Endometrial microvascular endothelial cells (primary cell): Measurements from ENCODE around the gene FHIP2A. TPM values are rescaled to one million over a fixed set of nuclear protein-coding genes. Genes with fewer than 3 reads are reported as not detected.

Source experiments
- in situ Hi-C: cut with HindIII; loops from 2 replicates; pipeline ENCODE4 v1.10.0; 2017; ENCODE audit warnings: low sequenced_read_pairs, low pct_unique_long_range_greater_than_20kb; ENCODE audit errors: inconsistent ontology term
- total RNA-seq: library from RNA; depleted of rRNA; stranded (reverse); fragments of >200 nt; gene quantifications from one replicate; pipeline ENCODE4 v1.2.3, GENCODE V29; 2015; ENCODE audit errors: inconsistent ontology term

Gene FHIP2A
- 16.3 TPM for total RNA-seq

DNA sequence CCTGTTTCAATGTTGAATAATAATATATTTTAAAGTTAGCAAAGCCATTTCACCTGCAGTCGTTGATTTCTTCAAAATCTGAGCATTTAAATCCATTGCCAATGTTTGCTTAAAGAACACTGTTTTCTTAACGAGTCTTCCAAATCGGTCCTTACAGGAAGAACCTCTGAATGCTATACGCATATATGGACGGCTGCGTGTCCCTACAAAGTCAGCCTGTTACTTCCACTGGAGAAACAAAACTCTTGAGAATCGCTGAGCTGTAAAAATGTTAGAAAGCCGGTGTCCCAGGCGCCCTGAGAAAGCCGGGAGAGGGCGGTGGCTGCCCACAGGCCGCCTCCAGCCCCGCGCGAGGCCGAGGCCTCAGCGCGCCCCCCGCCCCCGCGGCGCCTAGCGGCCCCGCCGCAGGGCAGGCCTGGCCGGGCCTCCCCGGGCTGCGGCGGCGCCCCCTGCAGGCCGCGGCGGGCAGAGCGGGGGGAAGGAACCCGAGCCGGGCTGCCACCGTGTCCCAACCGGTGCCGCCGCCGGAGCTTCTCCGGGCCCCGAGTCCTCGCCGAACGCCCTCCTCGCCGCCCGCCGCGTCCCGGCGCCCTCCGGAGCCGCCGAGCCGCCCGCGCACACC, at the start of gene FHIP2A:
FHIP2A (plus strand) TSS at position 488 of the 622 bp plus-strand sequence. CDS start 299 bp downstream, outside the sequence.
- in situ Hi-C loops: no loop called here

DNA sequence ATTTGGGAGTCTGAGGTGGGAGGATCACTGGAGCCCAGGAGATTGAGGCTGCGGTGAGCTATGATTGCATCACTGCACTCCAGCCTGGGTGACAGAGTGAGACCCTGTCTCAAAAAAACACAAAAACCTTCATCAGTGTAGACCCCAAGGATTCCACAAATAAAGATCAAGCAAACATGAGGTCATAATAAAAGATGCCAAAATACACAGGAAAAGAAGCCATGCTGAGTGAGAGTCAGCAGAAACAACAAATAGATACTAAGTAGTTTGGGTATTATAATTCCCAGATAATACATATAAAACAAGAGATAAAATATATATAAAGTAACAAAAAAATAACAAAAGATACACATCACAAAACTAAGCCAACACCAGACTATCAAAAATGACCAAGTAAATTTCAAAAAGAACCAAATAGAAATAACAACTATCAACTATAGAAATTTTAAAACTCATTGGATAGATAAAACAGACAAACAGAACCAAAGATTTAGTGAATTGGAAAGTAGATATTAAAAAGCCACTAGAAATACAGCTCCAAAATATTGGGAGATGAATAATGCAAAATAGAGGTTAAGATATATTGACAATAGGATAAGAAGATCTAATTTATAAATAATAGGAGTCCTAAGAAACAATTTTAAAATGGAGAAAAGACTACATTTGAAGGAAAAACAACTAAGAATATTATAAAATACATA, 48.9 kb upstream of the FHIP2A start:
- in situ Hi-C loops: no loop called here

DNA sequence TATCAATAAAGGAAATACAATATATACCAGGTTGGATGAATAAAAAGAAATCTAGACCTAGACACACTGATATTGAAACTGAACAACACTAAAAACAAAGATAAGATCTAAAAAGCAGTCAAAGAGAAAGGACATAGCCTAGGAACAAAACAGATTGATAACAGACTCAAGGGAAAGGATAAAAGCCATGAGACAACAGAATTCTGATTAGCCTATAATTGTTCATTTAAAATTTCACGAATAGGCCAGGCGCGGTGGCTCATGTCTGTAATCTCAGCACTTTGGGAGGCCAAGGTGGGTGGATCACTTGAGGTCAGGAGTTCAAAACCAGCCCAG, 48.4 kb upstream of the FHIP2A start:
- in situ Hi-C loops: no loop called here

DNA sequence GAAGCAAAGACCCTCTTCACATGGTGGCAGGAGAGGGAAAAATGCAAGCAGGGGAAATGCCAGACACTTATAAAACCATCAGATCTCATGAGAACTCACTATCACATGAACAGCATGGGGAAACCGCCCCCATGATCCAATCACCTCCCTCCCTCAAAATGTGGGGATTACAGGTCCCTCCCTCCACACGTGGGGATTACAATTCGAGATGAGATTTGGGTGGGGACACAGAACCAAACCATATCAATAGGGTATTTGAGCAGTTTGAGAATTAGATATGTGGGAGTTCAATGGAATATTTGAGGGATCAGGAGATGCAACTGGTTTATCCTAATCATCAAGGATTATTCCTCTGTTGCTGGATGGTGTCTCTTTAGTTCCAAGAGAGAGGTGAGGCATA, 46.5 kb upstream of the FHIP2A start:
- in situ Hi-C loops: loop anchor here (25.0 kb wide), 1 partner anchor 213 kb away; no protein-coding TSS in a partner anchor

DNA sequence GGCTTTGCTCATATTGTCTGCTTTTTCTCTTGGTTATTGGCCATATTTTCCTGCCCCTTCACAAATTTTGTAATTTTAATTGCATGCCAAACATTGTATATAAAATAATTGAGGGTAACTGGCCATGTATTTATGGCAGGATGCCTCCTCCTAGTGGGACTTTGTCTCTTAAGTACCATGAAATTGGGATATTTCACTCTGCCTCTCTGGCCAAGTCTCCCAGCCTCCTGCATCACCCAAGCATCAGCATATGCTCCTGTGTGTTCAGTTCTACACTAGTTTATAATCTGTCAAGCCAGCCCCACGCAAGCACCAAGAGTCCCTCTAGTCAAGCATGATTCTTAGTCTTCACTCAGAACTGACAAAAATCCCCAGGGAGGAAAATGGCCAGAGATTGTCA, 44.2 kb upstream of the FHIP2A start:
- in situ Hi-C loops: loop anchor here (25.0 kb wide), 1 partner anchor 215 kb away; no protein-coding TSS in a partner anchor

- in situ Hi-C loops: loop anchor here (25.0 kb wide), 1 partner anchor 218 kb away; no protein-coding TSS in a partner anchor
Measured at GRCh38 chr10:114779803-114780576, 41.6 kb upstream of the FHIP2A start.

- in situ Hi-C loops: loop anchor here (25.0 kb wide), 1 partner anchor 218 kb away; no protein-coding TSS in a partner anchor
Measured at GRCh38 chr10:114780577-114781184, 40.9 kb upstream of the FHIP2A start.

GRCh38 chr10:114782666-114783065, 38.9 kb upstream of the FHIP2A start:
- in situ Hi-C loops: loop anchor here (25.0 kb wide), 1 partner anchor 220 kb away; no protein-coding TSS in a partner anchor

GRCh38 chr10:114783686-114784085, 37.9 kb upstream of the FHIP2A start:
- in situ Hi-C loops: loop anchor here (25.0 kb wide), 1 partner anchor 221 kb away; no protein-coding TSS in a partner anchor

GRCh38 chr10:114786492-114786891, 35.1 kb upstream of the FHIP2A start:
- in situ Hi-C loops: loop anchor here (25.0 kb wide), 1 partner anchor 224 kb away; no protein-coding TSS in a partner anchor

GRCh38 chr10:114787131-114787530, 34.4 kb upstream of the FHIP2A start:
- in situ Hi-C loops: loop anchor here (25.0 kb wide), 1 partner anchor 225 kb away; no protein-coding TSS in a partner anchor

DNA sequence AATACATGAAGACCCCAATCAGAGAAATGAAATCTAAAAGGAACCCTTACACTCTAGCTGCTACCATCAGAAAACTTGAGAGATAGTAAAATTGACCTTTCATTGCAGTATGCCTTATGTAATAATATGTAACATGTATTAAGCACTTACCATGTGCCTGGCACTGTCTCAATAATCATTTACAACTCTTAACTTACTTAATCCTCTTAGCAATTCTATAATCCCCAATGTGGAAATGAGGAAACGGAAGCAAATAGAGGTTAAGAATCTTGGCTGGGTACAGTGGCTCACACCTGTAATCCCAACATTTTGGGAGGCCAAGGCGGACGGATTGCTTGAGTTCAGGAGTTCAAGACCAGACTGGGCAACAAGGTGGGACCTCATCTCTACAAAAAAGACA, 29.8 kb upstream of the FHIP2A start:
- in situ Hi-C loops: loop anchor here (25.0 kb wide), 1 partner anchor 229 kb away; no protein-coding TSS in a partner anchor

GRCh38 chr10:114795039-114795438, 26.5 kb upstream of the FHIP2A start:
- in situ Hi-C loops: loop anchor here (25.0 kb wide), 1 partner anchor 233 kb away; no protein-coding TSS in a partner anchor

GRCh38 chr10:114800361-114800760, 21.2 kb upstream of the FHIP2A start:
- in situ Hi-C loops: no loop called here

- in situ Hi-C loops: no loop called here
Measured at GRCh38 chr10:114801411-114801813, 20.2 kb upstream of the FHIP2A start.

- in situ Hi-C loops: no loop called here
Measured at GRCh38 chr10:114802177-114802576, 19.4 kb upstream of the FHIP2A start.

- in situ Hi-C loops: no loop called here
Measured at GRCh38 chr10:114806562-114807391, 14.8 kb upstream of the FHIP2A start.

- in situ Hi-C loops: no loop called here
Measured at GRCh38 chr10:114808982-114809381, 12.6 kb upstream of the FHIP2A start.
